Hematopoietic multipotent progenitor cell treated with erythropoietin and hydrocortisone succinate and interleukin-3 and kit ligand, for 4 days (in vitro differentiated cells): ENCODE results near the gene CIB4.
A peak's percentile ranks its signal among the peaks of the same experiment; 100 is the strongest.

Source experiments
- DNase-seq: peaks from one replicate; pipeline ENCODE4 v3.0.0-alpha.2; 2015

Gene CIB4

DNA sequence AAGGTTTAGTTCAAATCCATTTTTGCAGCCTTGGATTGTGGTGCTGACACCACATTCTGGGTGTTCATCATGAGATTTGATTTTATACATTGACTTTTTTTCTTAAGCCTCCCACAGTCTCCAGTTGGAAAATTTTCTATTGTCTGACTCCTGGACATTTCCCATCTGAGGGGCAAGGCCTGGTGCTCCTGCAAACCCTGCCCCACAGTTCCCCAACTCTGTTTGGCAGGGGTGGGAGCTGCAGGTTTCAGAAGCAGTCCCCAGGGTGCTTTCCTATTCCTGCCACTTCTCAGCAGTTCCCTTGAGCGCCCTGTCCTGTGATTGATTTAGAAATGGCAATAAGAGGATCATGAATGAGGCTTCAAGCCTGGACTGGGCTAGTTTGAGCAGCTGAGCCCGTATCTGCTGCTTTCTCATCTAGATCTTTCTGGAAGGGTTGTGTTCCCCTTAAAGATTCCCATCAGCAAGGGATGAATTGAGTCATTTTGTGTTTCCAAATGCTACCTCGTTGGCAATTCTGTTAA is 77.0 kb downstream of the CIB4 start:
- no peak for DNase-seq

DNA sequence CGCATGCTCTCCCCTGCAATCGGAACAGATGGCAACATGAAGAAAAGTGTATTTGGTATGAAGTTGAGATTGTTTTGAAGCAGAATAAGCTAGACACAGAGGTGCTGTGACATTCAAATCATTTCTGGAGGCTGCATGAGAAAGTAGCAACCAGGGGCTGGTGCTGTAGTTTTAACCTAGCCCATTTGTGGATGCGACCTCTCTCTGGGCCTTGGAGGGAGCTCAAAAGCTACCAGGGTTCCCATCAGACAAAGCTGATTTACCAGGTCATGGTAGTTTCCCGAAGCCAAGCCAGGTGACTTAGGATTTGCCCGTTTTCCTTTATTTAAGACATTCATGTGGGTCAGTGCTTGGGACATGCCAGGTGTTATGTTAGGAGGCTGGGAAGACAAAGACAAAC is 77.5 kb downstream of the CIB4 start:
- DNase-seq, result no peak

DNA sequence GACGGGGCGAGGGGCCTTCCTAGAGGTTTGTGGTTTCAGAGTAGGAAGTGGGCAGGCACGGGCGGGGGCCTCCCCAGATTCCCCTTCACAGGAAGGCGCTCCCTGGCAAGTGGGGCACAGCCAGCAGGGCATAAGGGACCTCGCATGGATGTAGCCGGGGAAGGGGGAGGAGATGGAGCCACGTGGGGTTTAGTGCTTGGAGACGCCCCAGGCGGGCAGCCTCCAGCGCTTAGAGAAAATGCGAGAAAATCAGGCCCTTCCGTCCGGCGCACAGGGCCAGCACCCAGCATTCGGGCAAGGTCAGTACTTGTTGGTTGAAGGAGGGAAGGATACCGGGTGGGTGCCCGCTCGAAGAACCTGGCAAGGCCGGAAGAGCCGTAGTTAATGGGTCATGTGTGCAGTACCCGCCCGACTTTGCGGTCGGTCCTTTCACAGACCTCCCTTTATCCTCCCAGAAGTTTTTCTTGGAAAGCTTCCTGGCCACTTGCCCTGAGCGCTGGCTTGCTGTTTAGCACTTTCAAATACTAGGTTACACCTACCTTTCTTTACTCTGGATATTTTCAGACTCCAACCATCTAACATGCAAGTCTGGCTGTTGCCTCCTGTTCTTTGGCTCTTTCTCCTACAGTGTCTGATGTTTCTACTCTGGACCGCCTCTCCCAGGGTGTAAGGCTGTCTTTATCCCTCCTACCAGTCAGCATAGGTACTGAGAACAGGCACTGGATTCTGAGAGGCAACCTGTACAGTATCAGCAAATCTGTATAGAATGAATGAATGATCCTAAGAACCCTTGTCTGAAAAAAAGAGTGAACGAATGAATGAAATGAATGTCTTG is 78.1 kb downstream of the CIB4 start:
- peak; percentile 22 for DNase-seq

DNA sequence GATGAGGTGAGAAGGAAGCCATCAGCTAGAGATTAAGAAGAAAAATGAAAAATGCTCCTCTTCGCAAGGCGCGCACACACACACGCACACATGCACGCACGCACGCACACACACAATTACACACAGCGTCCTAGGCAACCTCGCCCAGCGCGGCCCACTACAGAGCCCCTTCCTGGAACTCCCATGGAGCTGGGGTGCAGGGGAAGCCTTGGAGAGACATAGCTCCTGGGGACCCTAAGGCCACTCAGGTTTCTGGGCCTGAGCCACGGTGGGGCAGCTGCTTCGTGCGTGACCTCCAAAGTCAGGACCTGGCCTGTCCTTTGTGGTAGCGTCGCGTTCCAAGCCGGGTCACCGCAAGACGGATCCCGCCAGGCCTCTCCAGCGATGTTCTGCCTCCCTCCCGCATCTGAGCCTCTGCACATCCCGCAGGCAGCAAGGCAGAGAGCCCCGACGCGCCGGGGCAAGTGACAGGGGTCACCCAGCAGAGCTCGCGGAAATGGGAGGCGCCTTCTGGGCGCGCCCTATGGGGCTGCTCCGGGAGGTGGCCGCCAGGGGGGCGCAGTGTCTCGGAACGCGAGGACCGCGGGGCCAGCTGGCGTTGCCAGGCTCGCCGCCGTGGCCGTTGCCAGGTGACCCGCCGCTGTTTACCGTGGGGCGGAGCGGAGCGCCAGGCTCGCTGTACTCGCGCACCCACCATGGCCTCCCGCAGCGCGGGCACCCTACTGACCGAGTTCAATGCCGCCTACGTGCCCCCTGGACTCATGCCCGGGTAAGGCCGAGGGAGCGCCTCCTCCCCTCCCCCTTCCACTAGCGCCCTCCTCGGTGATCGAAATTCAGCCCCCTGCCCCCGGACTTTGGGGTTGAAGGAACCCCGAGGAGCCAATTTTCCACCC is 79.0 kb downstream of the CIB4 start:
- peak; percentile 72 for DNase-seq

DNA sequence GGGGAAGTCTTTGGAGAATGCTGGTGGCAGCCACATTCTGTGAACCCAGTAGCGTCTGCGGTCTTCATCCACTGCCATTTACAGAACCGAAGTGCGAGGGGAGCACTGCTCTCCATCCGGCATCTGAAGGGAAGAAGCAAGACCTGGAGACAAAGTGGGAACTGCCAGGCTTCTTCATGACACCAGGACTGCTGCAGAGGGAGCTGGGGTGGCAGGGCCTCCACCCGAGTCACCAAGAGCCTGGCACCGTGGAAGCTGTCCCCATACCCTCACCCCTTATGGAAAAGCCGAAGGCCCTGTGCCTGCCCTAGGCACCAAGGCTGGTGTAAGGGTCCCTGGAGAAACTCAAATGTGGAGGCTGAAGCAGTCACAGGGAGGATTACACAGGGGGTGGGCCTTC is 79.8 kb downstream of the CIB4 start:
- no peak for DNase-seq

DNA sequence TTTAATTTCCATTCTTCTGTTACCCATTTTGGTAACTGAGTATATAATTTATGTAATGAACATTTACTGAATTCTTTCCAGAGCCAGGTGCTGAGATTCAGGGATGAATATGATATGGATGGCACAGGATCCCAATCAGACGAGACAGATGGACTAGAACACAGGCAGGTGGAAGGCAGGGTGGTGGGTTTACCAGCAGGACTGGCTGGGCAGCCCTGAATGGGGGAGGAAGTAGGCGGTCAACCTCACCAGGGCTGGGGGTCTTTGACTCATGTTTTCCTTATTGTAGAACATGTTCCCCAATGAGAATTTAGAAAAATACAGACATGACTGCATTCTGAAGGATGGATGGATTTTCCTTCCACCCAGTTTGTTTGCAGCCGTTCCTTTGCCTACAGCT is 80.3 kb downstream of the CIB4 start:
- DNase-seq, result no peak

DNA sequence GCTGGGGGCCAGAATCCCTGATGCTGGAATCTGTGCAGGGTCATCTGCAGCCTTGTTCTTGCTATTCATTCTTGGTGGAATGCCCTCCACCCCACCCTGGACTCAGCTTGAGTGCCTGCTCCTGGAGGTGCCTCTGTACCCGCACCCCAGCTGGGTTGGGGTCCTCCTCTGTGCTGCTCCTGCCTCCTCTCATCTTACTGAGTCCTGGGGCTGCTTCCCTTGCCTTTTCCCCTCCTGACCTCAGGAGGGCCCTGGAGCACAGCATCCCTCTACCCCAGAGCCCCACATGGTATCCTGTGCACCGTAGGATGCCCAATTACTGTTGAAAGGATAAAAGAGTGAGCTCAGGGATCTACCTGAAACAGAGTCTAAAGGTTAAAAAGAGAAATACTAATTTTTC is 81.6 kb downstream of the CIB4 start:
- no peak for DNase-seq

DNA sequence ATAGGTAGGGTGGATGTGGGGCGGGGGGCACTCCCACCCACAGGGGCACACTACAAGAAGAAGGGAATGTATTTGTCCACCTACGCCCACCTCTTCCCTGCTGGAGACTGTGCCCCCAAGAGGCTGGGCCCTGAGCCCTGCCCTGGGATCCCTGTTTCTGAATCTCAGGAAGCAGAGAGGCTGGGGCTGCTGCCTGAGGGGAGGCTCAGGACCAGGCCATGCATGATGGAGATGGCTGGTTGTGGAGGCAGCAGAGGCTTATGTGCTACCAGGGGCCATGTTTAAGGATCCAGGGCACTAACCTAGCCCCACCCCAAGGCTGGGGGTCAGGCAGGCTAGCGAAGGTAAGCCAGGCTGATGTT is 82.1 kb downstream of the CIB4 start:
- DNase-seq, result no peak

DNA sequence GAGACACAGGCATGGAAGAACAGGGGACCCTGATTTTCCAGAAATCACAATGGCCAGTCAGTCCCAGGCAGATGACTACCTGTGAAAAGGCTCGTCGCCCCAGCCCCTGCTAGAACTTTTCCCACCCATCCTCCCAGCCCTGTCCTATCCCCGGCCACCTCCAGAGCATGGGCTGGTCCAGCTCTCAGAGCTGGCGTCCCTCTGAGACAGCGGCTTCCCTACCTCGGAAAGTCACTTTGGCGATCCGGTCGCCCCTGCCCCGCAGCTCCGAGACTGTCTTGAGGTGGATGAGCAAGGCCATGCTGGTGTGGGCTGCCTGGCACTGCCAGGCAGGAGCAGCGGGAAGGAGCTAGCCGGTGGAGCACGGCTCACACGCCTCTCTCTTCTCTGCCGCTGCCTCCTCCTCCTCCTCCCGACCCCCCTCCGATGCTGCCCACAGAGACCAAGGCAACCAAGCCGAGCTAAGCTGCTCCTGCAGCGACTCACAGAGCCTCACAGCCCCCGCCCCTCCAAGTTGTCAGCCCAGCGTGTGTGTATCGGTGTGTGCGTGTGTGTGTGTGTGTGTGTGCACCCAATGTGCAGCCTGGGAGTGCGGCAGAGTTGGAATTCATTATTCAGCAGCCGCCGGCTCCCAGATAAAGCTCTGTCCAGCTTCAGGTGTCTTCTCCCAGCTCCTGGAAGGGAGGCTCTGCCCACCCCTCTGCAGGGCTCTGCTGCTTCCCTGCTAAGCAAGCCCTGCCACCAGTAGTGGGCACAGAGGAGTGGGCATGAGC is 82.7 kb downstream of the CIB4 start:
- DNase-seq, result no peak

DNA sequence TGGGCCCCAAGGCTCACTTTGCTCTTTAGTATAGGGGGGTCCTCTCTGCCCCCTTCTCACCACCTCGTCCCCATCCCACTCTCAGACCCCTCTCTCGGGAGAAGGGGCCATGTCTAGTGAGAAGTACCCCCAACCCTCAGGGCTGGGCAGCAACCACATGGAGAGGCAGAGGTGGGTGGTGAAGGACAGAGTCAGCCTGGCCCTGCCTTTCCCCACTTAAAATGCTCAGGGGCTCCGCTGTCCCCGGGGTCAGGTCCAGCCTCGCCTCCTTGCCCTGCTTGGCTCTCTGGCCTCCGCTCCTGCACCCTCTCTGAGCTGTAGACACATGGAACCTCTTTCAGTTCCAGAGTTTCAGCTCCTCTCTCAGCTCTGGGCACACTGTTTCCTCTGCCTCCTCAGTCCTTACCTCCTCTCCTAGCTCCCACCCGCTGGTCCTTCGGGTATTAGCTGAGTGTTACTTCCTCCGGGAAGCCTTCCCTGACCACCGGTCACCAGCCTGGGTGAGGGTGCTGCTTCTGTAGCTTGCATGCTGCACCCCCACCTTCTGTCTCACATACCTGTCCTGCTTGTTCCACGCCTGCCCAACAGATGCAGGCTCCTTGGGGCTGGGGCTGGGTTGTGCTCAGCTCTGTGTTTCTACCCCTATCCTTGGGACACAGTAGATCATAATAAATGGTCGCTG is 83.8 kb downstream of the CIB4 start:
- no peak for DNase-seq

DNA sequence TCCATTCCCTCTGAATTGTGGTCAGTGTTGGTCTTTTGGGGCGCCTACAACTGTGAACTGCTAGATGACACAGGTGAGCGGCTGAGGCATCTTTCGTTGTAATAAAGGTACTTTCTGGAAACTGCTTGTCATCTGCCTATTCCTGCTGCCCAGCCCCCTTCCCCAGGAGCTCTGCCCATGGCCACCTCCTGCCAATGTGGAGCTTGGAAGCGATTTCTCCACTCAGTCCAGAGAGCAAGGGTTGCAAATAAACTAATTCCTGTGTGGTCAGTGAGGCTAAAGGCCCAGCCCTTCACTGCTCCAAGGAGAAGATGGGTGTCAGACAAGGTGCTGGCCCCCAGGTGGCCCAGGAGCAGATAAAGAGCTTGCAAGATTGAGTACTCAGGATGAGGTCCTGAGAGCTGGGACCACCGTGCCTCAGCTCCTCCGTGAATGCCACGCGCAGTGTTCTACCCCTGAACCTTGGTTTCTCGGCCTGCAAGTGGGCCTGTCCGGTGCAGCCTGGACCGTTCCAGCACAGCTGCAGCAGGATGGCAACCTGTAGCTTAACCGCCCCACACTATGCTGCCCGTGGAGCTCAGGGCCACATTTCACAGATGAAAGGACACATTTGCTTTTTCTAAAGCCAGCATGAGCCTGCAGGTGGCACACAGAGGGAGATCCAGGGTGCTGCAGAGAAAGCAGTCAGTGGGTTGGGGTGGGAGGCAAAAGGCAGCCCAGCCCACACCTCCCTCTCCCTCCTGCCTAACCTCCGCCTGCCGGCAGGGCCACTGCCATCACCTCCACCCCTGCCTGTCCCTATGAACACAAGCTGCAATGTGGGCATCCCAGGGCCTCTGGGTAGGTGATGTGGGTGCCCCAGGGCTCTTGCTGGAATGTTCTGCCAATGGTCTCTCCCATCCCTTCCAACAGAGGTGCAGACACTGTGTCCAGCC is 84.6 kb downstream of the CIB4 start:
- no peak for DNase-seq

DNA sequence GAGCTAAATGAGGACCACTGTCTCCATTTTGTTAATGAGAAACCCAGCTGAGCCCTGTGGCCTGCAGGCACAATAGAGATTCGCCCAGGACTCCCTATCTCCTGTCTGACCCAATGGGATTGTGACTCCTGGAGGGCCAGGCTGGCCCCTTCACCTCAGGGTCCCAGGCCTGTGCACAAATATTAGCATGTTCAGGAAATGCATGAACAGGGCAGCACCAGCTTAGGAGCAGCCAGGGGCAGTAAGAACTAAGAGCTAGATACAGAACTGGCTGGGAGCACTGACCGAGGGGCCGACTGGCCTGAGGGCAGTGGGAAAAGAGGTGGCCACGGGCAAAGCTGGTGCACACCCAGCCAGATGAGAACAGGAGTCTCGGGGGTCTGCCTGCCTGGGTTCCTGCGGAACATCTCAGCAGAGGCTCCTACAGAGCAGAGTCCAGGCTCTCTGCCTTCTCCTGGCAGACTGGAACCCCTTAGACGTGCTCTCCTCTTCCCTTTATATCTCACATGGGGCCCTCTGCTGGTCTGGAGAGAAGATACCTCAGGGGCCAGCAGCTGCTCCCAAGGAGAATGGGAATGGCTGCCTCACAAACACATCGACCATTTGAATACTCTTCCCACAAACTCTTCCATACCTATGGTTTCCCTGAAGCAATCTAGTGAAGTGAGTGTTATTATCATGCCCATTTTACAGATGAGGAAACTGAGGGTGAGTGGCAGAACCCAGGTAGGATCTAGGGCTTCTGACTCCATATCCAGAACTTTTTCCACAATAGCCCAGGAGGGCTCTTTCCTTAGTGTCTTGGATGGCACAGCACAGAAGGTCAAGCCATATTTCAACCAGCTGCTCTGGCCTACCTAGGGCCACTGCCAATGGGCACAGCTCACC is 85.7 kb downstream of the CIB4 start:
- peak; percentile 33 for DNase-seq

DNA sequence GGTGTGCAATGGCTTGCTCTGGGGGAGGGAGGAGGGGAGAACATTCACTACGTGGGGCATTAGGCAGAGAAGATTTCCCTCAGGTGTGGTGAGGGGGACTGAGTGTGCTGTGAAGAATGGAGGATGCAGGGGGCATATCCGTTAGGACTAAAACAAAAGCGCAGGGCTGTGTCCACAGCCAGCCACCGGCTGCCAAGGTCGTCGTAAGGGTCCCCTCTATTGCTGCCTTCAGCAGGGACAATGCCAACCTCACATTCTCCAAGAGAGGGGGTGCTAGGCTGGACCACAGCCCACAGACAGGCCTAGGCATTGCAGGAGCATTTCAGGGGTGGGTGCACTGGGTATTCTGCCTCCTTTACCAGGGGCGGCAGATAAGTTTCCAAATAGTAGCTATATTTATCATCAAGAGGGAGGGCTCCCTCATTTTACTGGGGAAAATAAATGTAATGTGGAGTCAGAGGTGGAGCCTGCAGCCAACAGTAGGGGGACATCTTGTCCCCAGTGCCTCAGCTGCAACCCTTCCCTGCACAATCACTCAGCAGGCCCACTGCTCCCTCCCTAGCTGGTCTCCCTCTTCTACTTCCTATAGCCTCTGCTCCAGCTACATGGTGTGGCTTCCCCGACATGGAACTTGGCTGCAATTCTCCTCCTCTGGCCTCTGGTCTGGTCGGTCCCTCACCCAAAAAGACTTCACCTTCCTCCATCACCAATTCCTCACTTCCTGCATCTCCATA is 88.4 kb downstream of the CIB4 start:
- no peak for DNase-seq

DNA sequence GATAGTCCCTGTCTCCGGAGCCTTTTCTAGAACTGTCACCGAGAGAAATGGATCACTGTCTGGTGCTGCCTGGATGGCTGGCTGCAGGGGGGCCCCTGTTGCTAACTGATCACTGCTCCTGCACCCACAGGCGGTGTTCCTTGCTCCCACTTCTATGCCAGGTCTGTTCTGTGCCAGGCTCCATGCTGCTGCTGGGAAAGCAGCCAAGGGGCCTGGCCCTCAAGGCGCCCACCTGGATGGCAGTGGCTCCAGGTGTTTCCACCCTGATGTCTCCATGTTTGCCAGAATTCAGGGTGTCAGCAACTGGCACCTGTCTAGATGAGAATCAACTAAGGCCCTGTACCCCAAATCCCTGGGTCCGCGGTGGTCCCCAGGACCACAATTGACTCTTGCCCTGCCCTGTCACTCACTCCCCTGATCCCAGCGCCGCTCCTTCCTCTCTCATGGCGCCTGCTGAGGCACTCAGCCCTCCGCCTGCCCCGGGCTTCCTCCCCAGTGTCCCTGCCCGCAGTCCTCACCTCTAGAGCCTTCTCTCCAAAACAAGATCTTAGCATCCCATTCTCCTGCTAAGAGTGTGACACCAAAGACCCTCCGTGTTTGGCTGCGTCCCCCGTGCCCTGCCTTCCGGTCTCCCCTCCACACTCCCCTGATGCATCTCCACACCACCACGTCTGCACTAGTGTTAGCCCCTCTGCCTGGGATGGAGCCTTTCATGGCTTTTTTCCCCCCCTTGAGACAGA is 90.7 kb downstream of the CIB4 start:
- no peak for DNase-seq

DNA sequence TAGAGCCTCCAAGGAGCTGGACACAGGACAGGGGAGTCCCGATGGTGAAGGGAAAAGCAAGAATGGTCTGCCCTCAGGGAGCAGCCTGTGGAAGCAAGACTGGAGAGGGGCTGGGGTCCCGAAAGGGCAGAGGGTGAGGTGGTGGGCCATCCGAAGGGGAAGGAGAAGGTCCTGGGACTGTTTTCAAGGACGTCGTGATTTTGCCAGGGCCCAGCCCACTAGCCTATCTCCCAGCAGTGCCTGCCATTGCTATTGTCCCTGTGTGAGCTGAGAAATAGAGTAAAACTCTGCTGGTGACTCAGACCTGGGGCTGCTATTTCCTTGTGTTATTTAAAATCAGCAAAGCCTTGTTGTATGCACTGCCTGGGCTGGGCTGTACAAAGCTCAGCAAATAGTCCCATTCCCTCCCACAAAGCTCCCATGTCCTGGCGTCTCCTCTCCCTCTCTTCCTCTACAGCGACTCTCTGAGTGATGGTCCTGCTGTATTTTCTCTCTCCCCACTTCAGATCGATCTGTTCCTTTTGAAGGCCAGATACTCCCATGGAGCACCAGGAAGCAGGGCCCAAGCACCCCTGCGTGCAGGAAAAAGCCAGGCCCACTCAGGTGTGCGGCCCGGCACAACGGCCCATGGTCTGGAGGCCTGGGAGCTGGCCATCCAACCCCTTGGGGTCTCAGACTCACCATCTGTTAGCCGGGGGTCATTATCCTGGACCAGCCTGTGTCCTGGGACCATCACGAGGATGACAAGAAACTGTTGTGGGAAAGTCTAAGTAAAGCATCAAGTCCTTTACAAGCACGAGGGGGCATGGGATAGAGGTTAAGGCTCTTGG is 98.3 kb downstream of the CIB4 start:
- DNase-seq, result no peak

DNA sequence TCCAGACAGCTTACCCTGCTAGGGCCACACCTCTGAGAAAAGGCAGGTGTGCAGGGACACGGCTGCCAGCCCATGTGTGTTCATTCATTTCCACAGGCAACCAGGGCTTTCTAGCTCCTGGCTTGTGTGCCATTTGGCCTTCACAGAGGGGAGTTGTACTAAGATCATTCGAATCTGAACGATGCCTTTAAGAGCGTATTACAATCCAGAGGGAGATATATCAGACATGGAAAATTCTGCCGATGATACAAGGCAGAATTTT is 99.0 kb downstream of the CIB4 start:
- DNase-seq, result no peak

DNA sequence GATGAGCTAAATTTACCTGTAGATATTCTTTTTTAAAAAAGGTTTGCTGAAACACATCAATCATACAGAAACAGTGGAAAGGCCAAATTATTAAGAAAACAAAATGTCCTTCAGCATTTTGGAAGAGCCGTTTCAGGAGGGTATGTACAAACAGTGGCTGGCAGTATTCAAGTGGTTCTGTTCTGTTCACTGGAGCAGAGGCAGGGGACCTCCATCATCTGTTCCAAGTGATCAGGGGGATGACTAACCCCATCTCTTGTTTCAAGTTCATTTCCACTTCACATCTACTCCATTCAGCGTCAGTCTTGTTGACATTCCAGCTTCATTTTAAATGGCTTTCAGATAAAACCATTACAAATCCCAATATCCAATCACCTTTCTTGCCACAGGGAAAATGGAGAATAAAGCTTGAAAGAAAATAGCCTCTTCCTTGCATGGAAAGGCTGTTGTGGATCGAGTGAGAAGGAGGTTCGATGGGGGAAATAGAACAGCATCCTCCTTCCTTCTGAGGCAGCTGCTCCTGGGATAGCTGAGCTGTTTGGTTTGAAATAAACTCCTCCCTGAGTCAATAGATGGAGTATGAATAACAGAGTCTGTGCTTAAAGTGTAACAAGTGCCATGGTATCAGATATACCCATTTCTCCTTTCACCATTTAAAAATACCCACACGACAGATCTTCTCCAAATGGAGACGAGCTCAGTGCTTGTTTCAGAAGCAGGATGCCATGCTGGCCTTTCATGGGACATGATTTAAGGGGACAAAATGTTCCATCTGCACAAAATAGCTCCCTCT is 99.6 kb downstream of the CIB4 start:
- no peak for DNase-seq
